Suprapubic skin (tissue), 3 donors: Measurements from ENCODE around the gene NF1.

Experiments used
- POLR2A ChIP-seq, 2 donors: fragments of 450-650 bp; IDR thresholded peaks; one replicate each; pipeline ENCODE4 v1.6.1; 2017; ENCODE audit warnings: antibody characterized with exemption in 2 of 2, mild to moderate bottlenecking in 2 of 2, moderate library complexity in 2 of 2
- TF ChIP-seq, protein P1 (sequence below), 2 donors: fragments of 200-600 bp in 1 of 2; fragments of 450-650 bp in 1 of 2; sonication (generic) in 1 of 2; IDR thresholded peaks; one replicate each; pipeline ENCODE4 v1.5.1; 2016 to 2019; ENCODE audit warnings: antibody characterized with exemption in 2 of 2, mild to moderate bottlenecking in 1 of 2, moderate library complexity in 1 of 2

DNA sequence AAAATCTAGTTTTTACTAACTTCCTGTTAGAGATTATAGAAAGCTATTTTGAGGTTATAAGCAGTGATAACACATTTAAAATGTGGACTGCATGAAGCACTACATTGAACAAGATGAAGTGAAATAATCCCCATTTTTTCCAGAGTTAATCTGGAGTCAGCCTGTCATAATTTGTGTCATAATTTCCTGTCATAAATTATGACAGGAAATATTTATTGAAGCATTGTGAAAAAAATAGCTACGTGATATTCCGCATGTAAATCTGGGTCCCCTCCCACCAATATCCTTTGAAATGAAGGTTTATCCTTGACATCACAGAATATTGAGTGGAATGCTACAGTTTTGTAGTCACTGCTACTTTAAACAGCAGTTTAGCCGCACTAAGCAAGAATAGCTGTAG, 162.2 kb downstream of the NF1 start:
- TF ChIP-seq, protein P1, sequence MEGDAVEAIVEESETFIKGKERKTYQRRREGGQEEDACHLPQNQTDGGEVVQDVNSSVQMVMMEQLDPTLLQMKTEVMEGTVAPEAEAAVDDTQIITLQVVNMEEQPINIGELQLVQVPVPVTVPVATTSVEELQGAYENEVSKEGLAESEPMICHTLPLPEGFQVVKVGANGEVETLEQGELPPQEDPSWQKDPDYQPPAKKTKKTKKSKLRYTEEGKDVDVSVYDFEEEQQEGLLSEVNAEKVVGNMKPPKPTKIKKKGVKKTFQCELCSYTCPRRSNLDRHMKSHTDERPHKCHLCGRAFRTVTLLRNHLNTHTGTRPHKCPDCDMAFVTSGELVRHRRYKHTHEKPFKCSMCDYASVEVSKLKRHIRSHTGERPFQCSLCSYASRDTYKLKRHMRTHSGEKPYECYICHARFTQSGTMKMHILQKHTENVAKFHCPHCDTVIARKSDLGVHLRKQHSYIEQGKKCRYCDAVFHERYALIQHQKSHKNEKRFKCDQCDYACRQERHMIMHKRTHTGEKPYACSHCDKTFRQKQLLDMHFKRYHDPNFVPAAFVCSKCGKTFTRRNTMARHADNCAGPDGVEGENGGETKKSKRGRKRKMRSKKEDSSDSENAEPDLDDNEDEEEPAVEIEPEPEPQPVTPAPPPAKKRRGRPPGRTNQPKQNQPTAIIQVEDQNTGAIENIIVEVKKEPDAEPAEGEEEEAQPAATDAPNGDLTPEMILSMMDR (IDR thresholded peaks at IDR 0.05): no peak
- no peak for TF ChIP-seq POLR2A (IDR thresholded peaks at IDR 0.05)
